Endothelial cell of umbilical vein (primary cell): ENCODE data around the gene EMID1.

Source experiments
- JUN ChIP-seq: IDR thresholded peaks from 2 replicates; pipeline ENCODE4 v1.6.1; 2011; ENCODE audit warnings: borderline replicate concordance, low read depth; ENCODE audit not compliant: insufficient read length, insufficient read depth
- POLR2A ChIP-seq: IDR thresholded peaks from 2 replicates; pipeline ENCODE4 v1.6.1; 2012; ENCODE audit warnings: low read depth, mild to moderate bottlenecking, control low read depth, low read length

GRCh38 chr22:29207562-29208501, 2.1 kb downstream of the EMID1 start:
- TF ChIP-seq POLR2A: no peak
- no peak for TF ChIP-seq JUN
